Activated B cell treated with CpG ODN at 0.5 μM for 24 hours (primary cell): ENCODE measurements around the gene SLC39A9. TPM values are rescaled to one million over a fixed set of nuclear protein-coding genes. Genes with fewer than 3 reads are reported as not detected.

Experiments
- ATAC-seq: fragments of 200-7000 bp; cut with Tn5 transposase; one replicate; pipeline ENCODE4 v1.10.0; 2021; ENCODE audit warnings: low read depth, mild to moderate bottlenecking, moderate library complexity
- CTCF ChIA-PET: fragments of 350-600 bp; sonication (Branson Sonifier 250); formaldehyde crosslinking; loops from one replicate; lab custom pipeline; 2021; ENCODE audit warnings: antibody characterized with exemption; lab: Charles Lee
- POLR2A ChIA-PET: fragments of 350-600 bp; sonication (Branson Sonifier 250); formaldehyde crosslinking; loops from one replicate; lab custom pipeline; 2021; ENCODE audit warnings: antibody characterized with exemption; lab: Charles Lee
- DNase-seq: peaks from one replicate; pipeline ENCODE4 v3.0.0; 2022
- H3K27ac Mint-ChIP-seq: one replicate; pipeline ENCODE4 v1.8.0; 2020; ENCODE audit warnings: mixed read lengths
- H3K27me3 Mint-ChIP-seq: one replicate; pipeline ENCODE4 v1.8.0; 2021; ENCODE audit warnings: mixed read lengths
- H3K36me3 Mint-ChIP-seq: one replicate; pipeline ENCODE4 v1.8.0; 2021; ENCODE audit warnings: low read depth, mixed read lengths
- H3K4me1 Mint-ChIP-seq: one replicate; pipeline ENCODE4 v1.8.0; 2021; ENCODE audit warnings: mixed read lengths
- H3K4me3 Mint-ChIP-seq: one replicate; pipeline ENCODE4 v1.8.0; 2020; ENCODE audit warnings: mild to moderate bottlenecking, mixed read lengths
- H3K9me3 Mint-ChIP-seq: one replicate; pipeline ENCODE4 v1.8.0; 2020; ENCODE audit warnings: mixed read lengths
- intact Hi-C: fragments of 100-400 bp; cut with micrococcal nuclease; formaldehyde crosslinking; loops from one replicate; pipeline ENCODE4 v1.15.1; 2024
- total RNA-seq: library from RNA; stranded (reverse); gene quantifications from 2 replicates; pipeline ENCODE4 v1.2.3, GENCODE V29; 2022
- TF ChIP-seq, protein P1 (sequence below): fragments of 200-600 bp; IDR thresholded peaks from one replicate; pipeline ENCODE4 v1.8.0; 2022; ENCODE audit warnings: antibody characterized with exemption, mild to moderate bottlenecking

The SLC39A9 gene
- total RNA-seq, 1 donor from 2014 or later: 54.5 TPM

DNA sequence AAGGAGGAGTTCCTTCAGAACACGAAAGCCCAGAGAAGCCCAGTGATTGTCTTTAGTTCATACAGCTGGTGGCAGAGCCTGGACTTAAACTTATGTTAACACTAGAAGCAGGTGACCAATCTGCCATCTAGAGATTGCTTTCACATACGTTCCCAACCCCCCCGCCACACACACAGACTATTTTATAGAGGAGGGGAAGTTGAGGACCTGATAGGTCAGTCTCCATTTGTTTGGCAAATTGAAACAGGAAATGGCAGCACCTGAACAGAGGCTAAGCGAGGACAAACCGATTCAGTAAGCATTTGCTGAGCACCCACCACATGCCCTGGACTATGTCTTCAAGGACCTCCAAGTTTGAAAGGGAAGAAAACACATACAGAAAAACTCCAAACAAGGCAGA, 81.2 kb downstream of the SLC39A9 start:
- TF ChIP-seq, protein P1, sequence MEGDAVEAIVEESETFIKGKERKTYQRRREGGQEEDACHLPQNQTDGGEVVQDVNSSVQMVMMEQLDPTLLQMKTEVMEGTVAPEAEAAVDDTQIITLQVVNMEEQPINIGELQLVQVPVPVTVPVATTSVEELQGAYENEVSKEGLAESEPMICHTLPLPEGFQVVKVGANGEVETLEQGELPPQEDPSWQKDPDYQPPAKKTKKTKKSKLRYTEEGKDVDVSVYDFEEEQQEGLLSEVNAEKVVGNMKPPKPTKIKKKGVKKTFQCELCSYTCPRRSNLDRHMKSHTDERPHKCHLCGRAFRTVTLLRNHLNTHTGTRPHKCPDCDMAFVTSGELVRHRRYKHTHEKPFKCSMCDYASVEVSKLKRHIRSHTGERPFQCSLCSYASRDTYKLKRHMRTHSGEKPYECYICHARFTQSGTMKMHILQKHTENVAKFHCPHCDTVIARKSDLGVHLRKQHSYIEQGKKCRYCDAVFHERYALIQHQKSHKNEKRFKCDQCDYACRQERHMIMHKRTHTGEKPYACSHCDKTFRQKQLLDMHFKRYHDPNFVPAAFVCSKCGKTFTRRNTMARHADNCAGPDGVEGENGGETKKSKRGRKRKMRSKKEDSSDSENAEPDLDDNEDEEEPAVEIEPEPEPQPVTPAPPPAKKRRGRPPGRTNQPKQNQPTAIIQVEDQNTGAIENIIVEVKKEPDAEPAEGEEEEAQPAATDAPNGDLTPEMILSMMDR: no peak
- ChIA-PET POLR2A (no interaction called here), CTCF (no interaction called here)
- Mint-ChIP-seq H3K9me3 (no peaks in the 10 kb centered on the region), H3K27me3 (peaks cover 22% of the 10 kb centered on the region), H3K27ac (no peak overlapping the region), H3K4me3 (no peak overlapping the region), H3K36me3 (no peaks in the 10 kb centered on the region), H3K4me1 (peaks cover 18% of the 10 kb centered on the region)
- no peak for DNase-seq
- no peak for ATAC-seq
- intact Hi-C loops: no loop called here

DNA sequence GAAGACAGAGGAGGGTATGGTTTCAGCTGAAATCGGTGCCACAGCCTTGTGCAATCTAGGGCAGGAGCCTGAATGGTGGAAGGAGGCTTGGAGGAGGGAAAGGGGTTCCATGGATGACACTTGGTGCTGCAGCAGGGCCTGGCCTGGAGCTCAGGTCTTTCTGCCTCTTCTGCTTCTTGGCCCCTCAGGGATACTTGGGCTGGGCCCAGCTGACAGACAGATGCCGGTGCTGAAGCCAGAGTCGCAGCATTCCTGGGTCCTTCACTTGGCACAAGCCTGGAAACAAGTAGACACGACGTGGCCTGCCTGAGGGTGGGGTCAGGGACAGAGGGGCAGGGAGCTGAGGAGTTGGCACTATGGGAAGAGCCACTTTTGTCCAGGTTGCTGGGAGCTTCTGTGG, 81.6 kb downstream of the SLC39A9 start:
- CTCF ChIA-PET: no interaction called here
- TF ChIP-seq, protein P1: no peak
- Mint-ChIP-seq H3K4me1 (peaks cover 18% of the 10 kb centered on the region), H3K9me3 (no peaks in the 10 kb centered on the region), H3K27me3 (peaks cover 23% of the 10 kb centered on the region), H3K4me3 (no peak overlapping the region), H3K27ac (no peak overlapping the region), H3K36me3 (no peaks in the 10 kb centered on the region)
- intact Hi-C loops: no loop called here
- POLR2A ChIA-PET: no interaction called here
- ATAC-seq (no peak), DNase-seq (no peak)

DNA sequence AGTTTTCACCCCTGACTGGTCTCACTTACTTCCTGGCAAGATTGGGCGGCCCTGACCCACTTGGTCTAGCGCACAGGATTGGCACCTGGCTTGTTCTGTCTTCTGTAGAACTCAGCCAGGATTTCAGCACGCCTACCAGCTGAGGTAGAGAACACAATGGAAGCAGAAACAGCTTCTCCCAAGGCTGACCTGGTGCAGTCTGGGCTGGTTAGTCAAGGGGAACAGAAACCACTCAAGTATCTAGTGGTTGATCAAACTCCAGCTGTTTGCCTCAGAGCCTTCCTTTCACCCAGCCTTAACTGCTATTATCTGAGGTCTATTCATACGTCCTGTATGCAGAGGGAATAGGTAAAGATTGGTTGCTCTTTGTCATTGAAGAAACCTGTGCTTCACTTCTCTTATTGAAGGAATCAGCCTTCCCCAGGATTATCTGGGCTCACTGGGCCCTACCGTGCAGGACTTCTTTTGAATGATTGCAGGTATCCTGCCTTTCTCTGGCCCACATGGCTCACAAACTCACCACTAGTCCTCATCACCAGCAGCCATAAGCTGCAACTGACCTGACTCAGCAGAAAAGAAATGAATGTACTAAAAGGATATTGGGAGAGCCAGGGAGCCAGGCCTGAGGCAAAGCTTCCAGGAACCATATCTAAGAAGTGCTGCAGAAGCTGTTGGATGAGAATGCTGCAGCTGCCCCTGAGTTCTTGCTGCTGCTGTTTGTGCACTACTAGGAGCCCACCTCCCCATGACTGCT, 83.5 kb downstream of the SLC39A9 start:
- TF ChIP-seq, protein P1: no peak
- intact Hi-C loops: no loop called here
- ChIA-PET CTCF (interaction anchor here (0.6 to 1.7 kb wide), 2 partner anchors 22 to 96 kb away, joined by 3 read pairs; no protein-coding TSS in a partner anchor), POLR2A (no interaction called here)
- no peak overlapping the region for H3K27ac Mint-ChIP-seq
- H3K4me3 Mint-ChIP-seq: no peak overlapping the region
- H3K4me1 Mint-ChIP-seq: peaks cover 16% of the 10 kb centered on the region
- peak; percentile 40 for ATAC-seq
- no peaks in the 10 kb centered on the region for H3K36me3 Mint-ChIP-seq
- DNase-seq: no peak
- no peaks in the 10 kb centered on the region for H3K9me3 Mint-ChIP-seq
- peaks cover 36% of the 10 kb centered on the region for H3K27me3 Mint-ChIP-seq

DNA sequence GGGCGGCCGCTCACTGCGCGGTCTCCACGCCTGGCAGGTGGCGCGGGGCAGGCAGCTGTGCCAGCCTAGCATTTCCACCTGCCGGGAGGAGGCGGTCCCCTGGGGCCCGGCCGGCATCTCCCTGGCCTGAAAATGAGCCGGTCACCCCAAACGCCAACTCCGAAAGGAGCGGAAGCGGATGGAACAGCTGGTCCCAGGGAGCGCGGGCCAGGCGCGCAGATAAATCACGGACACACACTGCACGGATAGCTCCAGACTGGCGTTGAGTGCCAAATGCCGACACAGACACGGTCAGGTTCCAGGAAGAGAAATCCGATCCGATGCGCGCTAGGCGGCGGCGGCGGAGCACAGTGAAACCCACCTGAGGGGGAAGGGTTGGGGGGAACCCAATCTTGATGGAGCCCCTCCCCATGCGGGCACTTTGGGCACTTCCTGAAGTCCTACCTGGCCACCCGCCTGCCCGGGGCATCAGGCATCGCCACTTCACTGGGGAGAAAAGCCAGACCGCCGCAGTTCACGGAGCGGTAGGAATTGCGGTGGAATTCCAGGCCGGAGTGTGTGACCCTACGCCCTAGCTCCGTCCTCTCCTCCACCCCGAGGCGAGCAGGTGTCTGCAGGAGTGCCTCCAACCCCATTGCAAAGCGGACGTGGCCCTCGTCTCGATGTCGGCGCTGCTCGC, 85.4 kb downstream of the SLC39A9 start:
- no peak overlapping the region for H3K27ac Mint-ChIP-seq
- ChIA-PET POLR2A (no interaction called here), CTCF (no interaction called here)
- TF ChIP-seq, protein P1: no peak
- intact Hi-C loops: no loop called here
- peaks cover 16% of the 10 kb centered on the region for H3K4me1 Mint-ChIP-seq
- H3K4me3 Mint-ChIP-seq: peak overlapping the region; percentile 44
- no peak for ATAC-seq
- DNase-seq: no peak
- H3K36me3 Mint-ChIP-seq: no peaks in the 10 kb centered on the region
- no peaks in the 10 kb centered on the region for H3K9me3 Mint-ChIP-seq
- peaks cover 48% of the 10 kb centered on the region for H3K27me3 Mint-ChIP-seq
